Mesothelial cell of epicardium (in vitro differentiated cells): Measurements from ENCODE around the gene CELSR2. TPM values are rescaled to one million over a fixed set of nuclear protein-coding genes. Genes with fewer than 3 reads are reported as not detected.
"Not testable (repeated sequence)": the region's sequence is repeated elsewhere in the genome, so short reads cannot be mapped to it uniquely, and the experiment has no call there.

Experiments used
- DNase-seq, 2 experiments: peaks; one replicate each; pipeline ENCODE4 v3.0.0; 2021; ENCODE audit warnings: low spot score in 2 of 2; ENCODE audit not compliant: unreplicated experiment in 2 of 2
- H3K27ac Mint-ChIP-seq: 2 replicates; pipeline ENCODE4 v1.8.0; 2021; ENCODE audit warnings: mixed read lengths
- H3K27me3 Mint-ChIP-seq: 2 replicates; pipeline ENCODE4 v1.8.0; 2021; ENCODE audit warnings: low read depth, mixed read lengths
- H3K36me3 Mint-ChIP-seq: 2 replicates; pipeline ENCODE4 v1.8.0; 2021; ENCODE audit warnings: mixed read lengths
- H3K4me1 Mint-ChIP-seq: 2 replicates; pipeline ENCODE4 v1.8.0; 2021; ENCODE audit warnings: mixed read lengths
- H3K4me3 Mint-ChIP-seq: 2 replicates; pipeline ENCODE4 v1.8.0; 2021; ENCODE audit warnings: mild to moderate bottlenecking, moderate library complexity, mixed read lengths
- H3K9me3 Mint-ChIP-seq: 2 replicates; pipeline ENCODE4 v1.8.0; 2021; ENCODE audit warnings: mixed read lengths
- CTCF ChIP-seq: fragments of 200-600 bp; sonication (generic); IDR thresholded peaks from one replicate; pipeline ENCODE4 v1.5.0; 2021; ENCODE audit warnings: antibody characterized with exemption; ENCODE audit not compliant: unreplicated experiment
- total RNA-seq: library from RNA; stranded (reverse); gene quantifications from 3 replicates; pipeline ENCODE4 v1.2.1, GENCODE V29; 2021

The CELSR2 gene
- total RNA-seq, 1 donor from 2014 or later = 27.1 TPM

- Mint-ChIP-seq H3K27me3 (peaks cover 2% of the 10 kb centered on the region), H3K9me3 (peaks cover under 1% of the 10 kb centered on the region), H3K27ac (peak overlapping the region; percentile 79), H3K4me3 (peak overlapping the region; percentile 99), H3K36me3 (peaks cover 4% of the 10 kb centered on the region), H3K4me1 (peaks cover 17% of the 10 kb centered on the region)
- DNase-seq = no peak
- TF ChIP-seq CTCF = no peak
Observed at GRCh38 chr1:109213345-109213823, 36.0 kb upstream of the CELSR2 start.

DNA sequence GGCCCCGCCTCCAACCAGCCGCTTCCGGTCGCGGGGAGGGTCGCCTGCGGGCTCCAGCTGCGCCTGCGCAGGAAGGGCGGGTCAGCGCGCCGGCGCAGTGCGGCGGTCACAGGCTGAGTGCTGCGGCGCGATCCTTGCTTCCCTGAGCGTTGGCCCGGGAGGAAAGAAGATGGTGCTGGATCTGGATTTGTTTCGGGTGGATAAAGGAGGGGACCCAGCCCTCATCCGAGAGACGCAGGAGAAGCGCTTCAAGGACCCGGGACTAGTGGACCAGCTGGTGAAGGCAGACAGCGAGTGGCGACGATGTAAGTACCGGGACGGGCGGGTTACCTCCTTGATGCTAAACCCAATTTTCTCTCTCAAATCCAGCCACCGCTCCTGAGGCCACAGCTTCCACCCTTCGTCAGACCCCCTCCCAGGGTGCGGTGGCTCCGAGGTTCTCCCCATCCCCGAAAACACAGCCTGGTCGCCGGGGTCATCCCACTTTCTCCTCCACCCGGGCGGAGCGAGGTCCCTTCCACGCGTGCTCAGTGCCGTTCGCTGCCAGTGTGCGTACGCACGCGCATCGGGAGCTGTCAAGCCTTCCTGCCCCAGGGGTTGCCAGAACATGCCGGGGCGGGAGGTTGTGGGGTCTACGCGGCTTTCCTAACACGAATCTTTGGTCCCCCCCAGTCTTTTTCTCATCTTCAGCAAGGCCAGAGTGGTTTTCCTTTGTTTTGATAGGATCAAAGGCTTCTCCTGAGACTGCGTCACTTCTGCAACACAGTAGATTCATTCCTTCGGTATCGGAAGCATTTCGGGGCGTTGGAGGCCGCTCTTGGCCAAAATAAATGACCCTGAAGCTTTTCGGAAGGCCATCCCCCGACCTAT lies 35.3 kb upstream of the CELSR2 start, which contains the start of gene SARS1:
Gene SARS1 (plus strand): TSS at position 95 of the 870 bp plus-strand sequence. CDS start 75 bp downstream, at position 170.
- H3K36me3 Mint-ChIP-seq = peaks cover 8% of the 10 kb centered on the region
- peak within 1 kb of the TSS; percentile 99 for H3K4me3 Mint-ChIP-seq
- peak within 1 kb of the TSS; percentile 97 for H3K27ac Mint-ChIP-seq
- H3K27me3 Mint-ChIP-seq = peaks cover 2% of the 10 kb centered on the region
- H3K9me3 Mint-ChIP-seq = peaks cover 4% of the 10 kb centered on the region
- H3K4me1 Mint-ChIP-seq = peaks cover 17% of the 10 kb centered on the region
- TF ChIP-seq CTCF = no peak
- DNase-seq = peak; percentile 87 to 96

DNA sequence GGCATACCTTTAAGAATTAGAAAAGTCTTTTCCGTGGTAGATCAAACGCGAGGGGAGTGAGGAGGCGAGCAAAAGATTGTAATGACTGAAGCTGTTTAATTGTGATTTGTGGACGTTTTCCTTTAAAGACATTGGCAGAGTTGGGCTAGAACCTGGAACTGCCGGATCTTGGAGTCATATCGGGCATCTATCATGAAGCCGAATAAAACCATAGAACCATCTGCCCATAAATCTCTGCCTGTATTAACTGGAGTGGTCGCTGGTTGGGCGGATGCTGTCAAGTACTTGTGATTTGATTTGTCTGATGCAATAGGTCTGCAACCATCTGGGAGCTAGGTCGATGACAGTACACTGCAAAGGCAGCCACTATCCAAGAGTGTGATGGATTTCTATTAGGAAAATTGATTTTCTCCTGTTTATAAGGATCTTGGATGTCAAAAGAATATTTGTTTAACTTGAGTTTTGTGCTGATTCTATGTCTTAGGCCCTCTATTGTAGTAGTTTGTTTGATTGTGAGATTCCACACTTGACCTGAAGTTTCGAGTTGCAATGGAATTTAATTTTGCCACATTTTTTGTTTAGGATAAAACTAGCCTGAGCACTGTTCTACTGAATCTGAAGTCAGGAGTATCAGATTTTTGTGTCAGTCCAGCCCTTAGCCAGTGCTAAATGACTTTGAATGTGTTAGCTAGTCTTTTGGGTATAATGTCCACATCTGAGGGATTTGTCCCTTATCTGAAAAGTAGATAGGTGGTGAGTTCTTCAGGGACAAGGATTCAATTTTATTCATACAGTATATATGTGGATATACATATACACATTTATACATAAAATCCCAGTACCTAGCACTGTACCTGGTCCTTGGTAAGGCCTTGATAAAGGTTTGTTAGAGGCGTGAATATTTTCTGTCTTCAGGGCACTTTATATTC lies 34.4 kb upstream of the CELSR2 start:
- TF ChIP-seq CTCF = no peak
- Mint-ChIP-seq H3K4me3 (peak overlapping the region; percentile 99), H3K4me1 (peaks cover 17% of the 10 kb centered on the region), H3K9me3 (peaks cover 4% of the 10 kb centered on the region), H3K27me3 (no peaks in the 10 kb centered on the region), H3K36me3 (peaks cover 8% of the 10 kb centered on the region), H3K27ac (peak overlapping the region; percentile 97)
- no peak for DNase-seq

DNA sequence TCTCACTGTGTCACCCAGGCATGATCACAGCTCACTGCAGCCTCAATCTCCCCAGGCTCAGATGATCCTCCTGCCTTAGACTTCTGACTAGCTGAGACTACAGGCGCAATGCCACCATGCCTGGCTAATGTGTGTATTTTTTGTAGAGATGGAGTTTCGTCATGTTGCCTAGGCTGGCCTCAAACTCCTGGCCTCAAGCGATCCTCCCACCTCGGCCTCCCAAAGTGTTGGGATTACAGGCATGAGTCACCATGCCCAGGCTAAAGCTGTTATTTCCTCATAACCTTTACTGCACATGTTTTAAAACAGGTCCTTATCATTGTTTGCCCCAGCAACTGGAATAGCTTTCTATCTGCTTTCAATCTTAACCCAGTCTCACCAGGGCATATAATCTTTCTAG lies 32.7 kb upstream of the CELSR2 start:
- no peak for DNase-seq
- H3K4me3 Mint-ChIP-seq = no peak overlapping the region
- H3K36me3 Mint-ChIP-seq = peaks cover 15% of the 10 kb centered on the region
- no peak for TF ChIP-seq CTCF
- H3K9me3 Mint-ChIP-seq = peaks cover 4% of the 10 kb centered on the region
- H3K27ac Mint-ChIP-seq = no peak overlapping the region
- no peaks in the 10 kb centered on the region for H3K27me3 Mint-ChIP-seq
- peaks cover 17% of the 10 kb centered on the region for H3K4me1 Mint-ChIP-seq

DNA sequence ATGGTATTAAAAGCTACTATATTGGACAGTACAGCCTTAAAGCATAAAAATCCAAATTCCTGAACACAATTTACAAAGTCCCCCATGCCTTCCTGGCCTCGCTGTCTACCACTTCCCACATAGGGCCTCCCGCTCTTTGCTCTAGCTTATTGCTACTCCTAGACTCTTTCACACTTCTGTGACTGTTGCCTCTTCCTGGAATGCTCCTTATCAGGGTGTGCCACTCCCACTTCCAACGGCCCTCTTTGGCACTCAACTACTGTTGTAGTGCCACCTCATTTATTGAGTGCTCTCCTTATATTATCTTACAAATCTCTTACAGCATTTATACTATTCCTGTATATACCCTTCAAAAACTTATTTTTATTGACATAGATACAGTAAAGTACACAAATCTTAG lies 30.8 kb upstream of the CELSR2 start:
- peaks cover 4% of the 10 kb centered on the region for H3K9me3 Mint-ChIP-seq
- H3K4me3 Mint-ChIP-seq = no peak overlapping the region
- peak overlapping the region; percentile 32 for H3K27ac Mint-ChIP-seq
- DNase-seq = no peak
- peaks cover 17% of the 10 kb centered on the region for H3K36me3 Mint-ChIP-seq
- peaks cover 17% of the 10 kb centered on the region for H3K4me1 Mint-ChIP-seq
- TF ChIP-seq CTCF = no peak
- H3K27me3 Mint-ChIP-seq = no peaks in the 10 kb centered on the region

DNA sequence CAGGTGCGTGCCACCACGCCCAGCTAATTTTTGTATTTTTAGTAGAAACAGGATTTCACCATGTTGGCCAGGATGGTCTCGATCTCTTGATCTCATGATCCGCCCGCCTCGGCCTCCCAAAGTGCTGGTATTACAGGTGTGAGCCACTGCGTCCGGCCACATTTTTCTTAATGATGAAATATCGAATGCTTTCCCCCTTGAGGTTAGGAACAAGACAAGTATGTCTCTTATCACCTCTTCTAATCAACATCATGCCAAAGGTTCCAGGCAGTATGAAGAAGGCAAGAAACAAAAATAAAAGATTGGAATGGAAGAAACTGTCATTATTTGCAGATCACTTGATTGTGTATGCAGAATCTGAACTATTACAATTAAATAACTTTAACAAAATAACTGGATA lies 28.1 kb upstream of the CELSR2 start:
- not testable (repeated sequence) for H3K9me3 Mint-ChIP-seq, H3K27me3 Mint-ChIP-seq, DNase-seq, H3K4me1 Mint-ChIP-seq, H3K27ac Mint-ChIP-seq, H3K4me3 Mint-ChIP-seq
- H3K36me3 Mint-ChIP-seq = peaks cover 13% of the 10 kb centered on the region
